Activated naive CD8-positive, alpha-beta T cell treated with anti-CD3 and anti-CD28 coated beads, Interleukin-2, amount 50 U/mL, for 24 hours (primary cell): ENCODE results near the gene STAC2.
A peak's percentile ranks its signal among the peaks of the same experiment; 100 is the strongest.

ENCODE experiments used
- ATAC-seq: fragments of 150-1000 bp; cut with Tn5 transposase; one replicate; pipeline ENCODE4 v1.10.0; 2021
- DNase-seq: peaks from one replicate; pipeline ENCODE4 v3.0.0; 2021
- H3K27ac Mint-ChIP-seq: one replicate; pipeline ENCODE4 v1.8.0; 2021; ENCODE audit warnings: mild to moderate bottlenecking, mixed read lengths
- H3K27me3 Mint-ChIP-seq: one replicate; pipeline ENCODE4 v1.8.0; 2021; ENCODE audit warnings: mixed read lengths
- H3K36me3 Mint-ChIP-seq: one replicate; pipeline ENCODE4 v1.8.0; 2021; ENCODE audit warnings: low read depth, mixed read lengths
- H3K4me1 Mint-ChIP-seq: one replicate; pipeline ENCODE4 v1.8.0; 2021; ENCODE audit warnings: mixed read lengths
- H3K4me3 Mint-ChIP-seq: one replicate; pipeline ENCODE4 v1.8.0; 2021; ENCODE audit warnings: mild to moderate bottlenecking, moderate library complexity, mixed read lengths
- H3K9me3 Mint-ChIP-seq: one replicate; pipeline ENCODE4 v1.8.0; 2021; ENCODE audit warnings: mixed read lengths

Gene STAC2

GRCh38 chr17:39238311-39238972 is 12.7 kb upstream of the STAC2 start:
- Mint-ChIP-seq H3K9me3 (no peaks in the 10 kb centered on the region), H3K4me1 (peaks cover 25% of the 10 kb centered on the region), H3K27ac (peak overlapping the region; percentile 65), H3K27me3 (no peaks in the 10 kb centered on the region), H3K36me3 (no peaks in the 10 kb centered on the region), H3K4me3 (peak overlapping the region; percentile 63)
- DNase-seq (peak; percentile 65), ATAC-seq (peak; percentile 82)

GRCh38 chr17:39237586-39237985 is 11.8 kb upstream of the STAC2 start:
- no peaks in the 10 kb centered on the region for H3K27me3 Mint-ChIP-seq
- peaks cover 25% of the 10 kb centered on the region for H3K4me1 Mint-ChIP-seq
- no peaks in the 10 kb centered on the region for H3K36me3 Mint-ChIP-seq
- H3K4me3 Mint-ChIP-seq = no peak overlapping the region
- H3K9me3 Mint-ChIP-seq = no peaks in the 10 kb centered on the region
- H3K27ac Mint-ChIP-seq = no peak overlapping the region
- DNase-seq = no peak
- no peak for ATAC-seq

- no peaks in the 10 kb centered on the region for H3K27me3 Mint-ChIP-seq
- DNase-seq (no peak), ATAC-seq (no peak)
- no peaks in the 10 kb centered on the region for H3K9me3 Mint-ChIP-seq
- H3K4me3 Mint-ChIP-seq = no peak overlapping the region
- no peaks in the 10 kb centered on the region for H3K36me3 Mint-ChIP-seq
- peaks cover 29% of the 10 kb centered on the region for H3K4me1 Mint-ChIP-seq
- no peak overlapping the region for H3K27ac Mint-ChIP-seq
Observed at GRCh38 chr17:39236981-39237441, 11.3 kb upstream of the STAC2 start.

GRCh38 chr17:39236450-39236927 is 10.7 kb upstream of the STAC2 start:
- H3K27ac Mint-ChIP-seq = no peak overlapping the region
- H3K4me3 Mint-ChIP-seq = no peak overlapping the region

GRCh38 chr17:39235555-39236449 is 10.1 kb upstream of the STAC2 start:
- ATAC-seq (peak; percentile 63), DNase-seq (peak; percentile 62)
- peaks cover 4% of the 10 kb centered on the region for H3K27me3 Mint-ChIP-seq
- no peak overlapping the region for H3K27ac Mint-ChIP-seq
- no peaks in the 10 kb centered on the region for H3K9me3 Mint-ChIP-seq
- peaks cover 33% of the 10 kb centered on the region for H3K4me1 Mint-ChIP-seq
- H3K4me3 Mint-ChIP-seq = no peak overlapping the region
- no peaks in the 10 kb centered on the region for H3K36me3 Mint-ChIP-seq

More at GRCh38 chr17:39236450-39236927, 10.7 kb upstream of the STAC2 start:
- Mint-ChIP-seq H3K9me3 (no peaks in the 10 kb centered on the region), H3K27me3 (peaks cover 4% of the 10 kb centered on the region), H3K36me3 (no peaks in the 10 kb centered on the region), H3K4me1 (peaks cover 33% of the 10 kb centered on the region)
- no peak for ATAC-seq
- DNase-seq = no peak

DNA sequence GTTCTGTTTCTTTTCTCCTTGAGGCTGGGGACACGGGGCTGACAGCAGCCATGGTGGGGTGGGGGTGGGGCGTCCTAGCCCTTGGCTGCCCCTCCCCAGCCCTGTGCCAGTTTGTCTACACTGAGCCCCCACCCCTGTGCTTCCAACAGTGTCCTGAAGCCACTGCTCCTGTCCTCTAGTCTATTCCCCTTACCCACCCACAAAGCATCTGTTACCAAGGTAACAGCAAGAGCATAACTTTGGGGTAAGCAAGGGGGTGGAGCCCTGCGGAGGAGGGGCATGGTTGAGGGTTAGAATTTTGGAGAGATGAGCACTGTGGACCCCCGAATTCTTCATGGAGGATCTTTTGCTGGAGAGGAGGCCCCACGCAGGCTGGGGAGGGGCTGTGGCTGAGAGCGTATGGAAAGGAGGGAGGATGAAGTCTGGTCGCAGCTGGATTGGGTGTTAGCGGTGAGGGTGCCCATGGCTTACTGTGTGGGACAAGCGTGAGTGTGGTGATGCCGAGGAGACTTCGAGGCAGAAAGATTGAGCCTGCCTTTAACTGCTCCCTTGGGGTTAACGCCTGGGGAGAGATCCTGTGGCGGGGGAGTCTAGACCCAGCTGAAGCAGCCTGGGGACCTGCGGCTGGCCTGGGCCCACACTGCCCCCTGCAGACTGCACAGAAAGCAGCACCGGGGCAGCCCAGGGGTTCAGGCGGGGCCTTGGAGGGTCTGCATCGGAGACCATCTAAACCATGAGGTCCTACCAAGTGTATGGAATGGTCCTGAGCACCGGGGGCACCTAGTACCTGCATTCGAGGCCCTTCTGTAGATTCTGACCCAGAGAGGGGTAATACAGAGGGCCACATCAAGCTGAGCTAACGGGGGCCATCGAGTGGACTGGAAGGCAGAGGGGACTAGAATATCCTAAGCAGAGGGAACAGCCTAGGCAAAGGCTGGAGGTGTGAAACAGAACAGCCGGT is 6.1 kb upstream of the STAC2 start:
- DNase-seq (peak; percentile 71), ATAC-seq (peak; percentile 77)
- H3K4me3 Mint-ChIP-seq = no peak overlapping the region
- H3K4me1 Mint-ChIP-seq = peaks cover 11% of the 10 kb centered on the region
- no peak overlapping the region for H3K27ac Mint-ChIP-seq
- peaks cover 22% of the 10 kb centered on the region for H3K27me3 Mint-ChIP-seq
- no peaks in the 10 kb centered on the region for H3K36me3 Mint-ChIP-seq
- H3K9me3 Mint-ChIP-seq = no peaks in the 10 kb centered on the region

GRCh38 chr17:39231091-39231561 is 5.4 kb upstream of the STAC2 start:
- no peak for ATAC-seq
- Mint-ChIP-seq H3K36me3 (no peaks in the 10 kb centered on the region), H3K27ac (no peak overlapping the region), H3K9me3 (no peaks in the 10 kb centered on the region), H3K27me3 (peaks cover 28% of the 10 kb centered on the region), H3K4me3 (no peak overlapping the region), H3K4me1 (peaks cover 16% of the 10 kb centered on the region)
- no peak for DNase-seq

- H3K9me3 Mint-ChIP-seq = no peaks in the 10 kb centered on the region
- H3K27me3 Mint-ChIP-seq = peaks cover 32% of the 10 kb centered on the region
- H3K36me3 Mint-ChIP-seq = no peaks in the 10 kb centered on the region
- no peak for ATAC-seq
- H3K4me3 Mint-ChIP-seq = no peak overlapping the region
- H3K27ac Mint-ChIP-seq = no peak overlapping the region
- no peak for DNase-seq
- H3K4me1 Mint-ChIP-seq = peaks cover 17% of the 10 kb centered on the region
Observed at GRCh38 chr17:39230361-39230760, 4.6 kb upstream of the STAC2 start.

DNA sequence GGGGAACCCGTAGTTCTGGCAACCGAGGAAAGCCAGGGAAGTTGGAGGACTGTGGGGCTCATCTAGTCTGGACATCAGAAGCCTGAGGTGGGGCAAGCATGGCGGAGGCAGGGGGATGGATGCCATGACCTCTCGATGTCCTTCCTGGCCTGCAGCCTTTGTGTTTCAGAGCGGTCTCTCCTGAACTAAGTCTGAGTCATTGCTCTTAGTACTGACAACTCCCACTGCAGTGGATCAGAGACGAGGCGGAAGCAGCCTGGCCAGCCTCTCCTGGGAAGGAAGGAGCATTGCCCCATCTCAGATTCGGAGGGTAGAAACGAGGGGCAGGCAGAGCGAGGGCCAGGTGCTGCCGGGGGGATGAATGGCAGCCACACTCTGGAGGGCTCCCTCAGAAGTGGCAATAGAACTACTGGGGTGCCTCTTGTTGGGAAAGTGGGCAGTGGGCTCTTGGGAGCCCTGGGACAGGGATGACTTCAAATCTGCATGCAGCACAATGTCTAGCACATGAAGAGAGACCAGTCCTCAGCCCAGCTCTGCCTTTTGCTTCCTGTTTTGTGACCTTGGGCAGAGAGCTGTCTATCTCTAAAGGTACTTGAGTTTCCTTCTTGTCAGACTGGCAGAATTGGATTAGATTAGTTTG is 3.6 kb upstream of the STAC2 start:
- H3K4me3 Mint-ChIP-seq = no peak overlapping the region
- DNase-seq (no peak), ATAC-seq (no peak)
- H3K27me3 Mint-ChIP-seq = peaks cover 35% of the 10 kb centered on the region
- H3K27ac Mint-ChIP-seq = no peak overlapping the region
- no peaks in the 10 kb centered on the region for H3K36me3 Mint-ChIP-seq
- H3K9me3 Mint-ChIP-seq = no peaks in the 10 kb centered on the region
- peaks cover 18% of the 10 kb centered on the region for H3K4me1 Mint-ChIP-seq

DNA sequence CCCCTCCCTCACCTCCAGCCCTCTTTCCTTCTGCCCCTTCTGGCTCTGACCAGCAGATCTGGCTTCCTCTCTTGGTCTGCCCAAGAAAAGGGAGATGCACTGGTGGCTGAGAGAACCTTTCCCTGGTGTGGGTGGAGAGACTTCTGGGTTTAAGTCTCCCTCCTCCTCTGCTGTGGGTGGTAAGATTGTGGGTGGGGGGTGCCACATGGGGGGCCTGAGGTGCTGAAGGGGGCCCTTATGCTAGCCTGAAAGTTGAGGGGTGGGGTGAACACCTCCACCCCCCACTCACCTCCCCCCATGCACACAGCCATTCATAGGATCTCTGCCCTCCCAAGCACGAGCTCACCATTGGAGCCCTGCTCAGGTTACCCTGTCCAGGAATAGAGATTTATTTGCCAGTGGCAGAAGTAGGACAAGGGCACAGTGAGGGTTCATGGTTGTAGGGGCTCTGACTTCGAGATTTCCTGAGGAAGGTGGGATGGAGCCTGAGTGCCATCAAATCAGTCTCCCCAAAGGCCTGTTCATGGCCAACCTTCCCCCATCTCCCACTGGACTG is 1.7 kb upstream of the STAC2 start:
- no peak for DNase-seq
- Mint-ChIP-seq H3K36me3 (no peaks in the 10 kb centered on the region), H3K27ac (no peak overlapping the region), H3K4me1 (peaks cover 18% of the 10 kb centered on the region), H3K9me3 (no peaks in the 10 kb centered on the region), H3K27me3 (peaks cover 44% of the 10 kb centered on the region), H3K4me3 (no peak overlapping the region)
- ATAC-seq = no peak

DNA sequence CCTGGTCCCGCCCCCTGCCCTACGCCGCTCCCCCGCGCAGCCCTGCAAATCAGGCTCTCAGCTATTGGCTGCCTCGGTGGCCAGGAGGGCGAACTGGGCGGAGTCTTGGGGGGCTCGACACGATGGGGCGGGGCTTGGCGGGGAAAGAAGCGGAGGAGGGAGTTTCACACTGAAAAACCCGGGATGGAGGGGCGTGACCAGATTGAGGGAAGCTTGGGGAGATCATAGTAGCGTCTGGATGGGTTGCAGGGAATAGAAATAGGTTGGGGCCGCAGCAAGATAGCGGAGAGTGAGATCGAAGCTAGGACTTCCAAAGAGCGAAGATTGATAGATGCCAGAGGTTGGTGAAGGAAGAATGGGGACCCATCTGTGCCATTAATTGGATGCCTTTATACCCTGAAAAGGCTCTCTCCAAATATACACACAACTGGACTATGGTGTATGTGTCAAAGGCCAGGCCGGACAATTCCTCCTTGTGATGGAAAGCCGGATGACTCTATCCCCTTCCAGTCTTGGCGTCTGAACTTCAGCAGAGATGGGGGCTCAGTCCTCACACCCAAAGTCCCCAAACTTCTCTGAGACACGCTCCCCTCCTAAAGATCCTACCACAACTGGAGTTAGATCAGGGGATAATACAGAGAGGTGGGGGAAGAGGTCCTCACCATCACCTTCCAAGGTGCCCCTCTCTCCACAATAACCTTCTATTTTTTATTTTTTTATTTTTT is 376 bp upstream of the STAC2 start:
- peak overlapping the region; percentile 75 for H3K4me3 Mint-ChIP-seq
- DNase-seq (peak; percentile 79), ATAC-seq (peak; percentile 82)

DNA sequence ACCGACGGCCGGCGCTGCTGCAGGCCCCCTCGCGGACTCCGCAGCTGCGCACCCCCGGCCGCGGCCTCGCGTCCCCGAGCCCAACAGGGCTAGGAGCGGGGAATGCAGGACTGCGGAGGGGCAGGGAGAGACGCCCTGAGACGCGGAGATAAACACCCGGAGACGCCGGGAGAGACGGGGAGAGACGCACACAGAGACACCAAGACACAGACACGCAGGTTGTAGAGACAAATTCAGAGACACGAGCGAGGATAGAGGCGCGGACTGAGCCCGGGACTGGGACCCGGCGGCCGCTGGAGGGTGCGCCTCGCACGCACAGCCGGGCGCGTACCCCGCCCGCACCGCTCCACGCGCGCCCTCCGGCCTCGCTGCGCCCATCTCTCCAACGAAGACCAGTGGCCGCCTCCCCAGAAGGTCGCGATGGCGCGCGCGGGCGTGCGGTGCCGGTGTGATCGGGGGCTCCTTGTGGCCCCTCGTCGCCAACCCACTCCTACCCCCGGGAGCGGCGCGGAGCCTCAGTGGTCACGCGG is 902 bp downstream of the STAC2 start:
- Mint-ChIP-seq H3K27ac (no peak overlapping the region), H3K9me3 (no peaks in the 10 kb centered on the region), H3K27me3 (peaks cover 40% of the 10 kb centered on the region), H3K36me3 (no peaks in the 10 kb centered on the region), H3K4me3 (peak overlapping the region; percentile 59), H3K4me1 (peaks cover 10% of the 10 kb centered on the region)
- DNase-seq (no peak), ATAC-seq (no peak)

More for the DNA sequence above, 376 bp upstream of the STAC2 start:
- H3K36me3 Mint-ChIP-seq = no peaks in the 10 kb centered on the region
- H3K4me1 Mint-ChIP-seq = peaks cover 10% of the 10 kb centered on the region
- peaks cover 40% of the 10 kb centered on the region for H3K27me3 Mint-ChIP-seq
- no peak overlapping the region for H3K27ac Mint-ChIP-seq
- no peaks in the 10 kb centered on the region for H3K9me3 Mint-ChIP-seq
